Right cardiac atrium (tissue), 5 donors: ENCODE data around the gene GPRIN3. TPM values are rescaled to one million over a fixed set of nuclear protein-coding genes. Genes with fewer than 3 reads are reported as not detected.

ENCODE experiments used
- ATAC-seq, 2 donors: fragments of 200-7000 bp; cut with Tn5 transposase; one replicate each; pipeline versions ENCODE4 v1.8.0 to v1.9.1; 2020; ENCODE audit warnings: moderate library complexity in 2 of 2, mild to moderate bottlenecking in 1 of 2
- DNase-seq, 3 donors: peaks; one replicate each; pipeline ENCODE4 v3.0.0-alpha.2; 2020
- H3K27ac ChIP-seq: one replicate; pipeline ENCODE4 v1.5.1; 2013; ENCODE audit warnings: mild to moderate bottlenecking, low read length, control low read depth, moderate library complexity
- H3K27me3 ChIP-seq: one replicate; pipeline ENCODE4 v1.6.1; 2013; ENCODE audit not compliant: control insufficient read depth, insufficient read depth
- H3K4me1 ChIP-seq: one replicate; pipeline ENCODE4 v1.6.1; 2013; ENCODE audit warnings: low read length; ENCODE audit not compliant: control insufficient read depth, insufficient read depth
- H3K4me3 ChIP-seq: one replicate; pipeline ENCODE4 v1.5.1; 2013; ENCODE audit warnings: low read length, control low read depth
- H3K9me3 ChIP-seq: one replicate; pipeline ENCODE4 v1.6.1; 2013; ENCODE audit warnings: low read length; ENCODE audit not compliant: control insufficient read depth
- WGBS: extraction: QIAGEN DNeasy Blood & Tissue Kit; methylation state at CpG from one replicate; pipeline ENCODE4 v1.1.7; 2013; 5-methylcytosine and 5-hydroxymethylcytosine counted together
- intact Hi-C, 4 donors: fragments of 100-400 bp; cut with DNase I; formaldehyde crosslinking; loops; one replicate each; pipeline versions ENCODE4 v1.11.0 to v1.14.0; 2022 to 2023
- polyA plus RNA-seq: library from polyadenylated mRNA; stranded (reverse); fragments of 200-250 nt; gene quantifications from one replicate; pipeline ENCODE4 v1.2.3, GENCODE V29; 2013
- total RNA-seq, 4 donors: library from RNA; stranded (reverse); fragmentation: NEBNext Ultra II Directional; extraction: Animal tissue kit (Norgen Biotek cat#: 25700); gene quantifications; one replicate each; pipeline ENCODE4 v1.2.1, GENCODE V29; 2021
- donor health status: healthy with polysubstance abuse.
- donor health status: DM: no; HTN: yes; CAD: no.
- donor health status: DM: no; HTN: no; CAD: no.
- donor health status: DM: no; HTN: yes; CAD: no; lungs with severe emphysema.
- donor health status: DM: yes; HTN: yes; CAD: no.

The GPRIN3 gene
- total and polyA plus RNA-seq, 5 donors = 2.1 to 10.3 (median 8.3) TPM

DNA sequence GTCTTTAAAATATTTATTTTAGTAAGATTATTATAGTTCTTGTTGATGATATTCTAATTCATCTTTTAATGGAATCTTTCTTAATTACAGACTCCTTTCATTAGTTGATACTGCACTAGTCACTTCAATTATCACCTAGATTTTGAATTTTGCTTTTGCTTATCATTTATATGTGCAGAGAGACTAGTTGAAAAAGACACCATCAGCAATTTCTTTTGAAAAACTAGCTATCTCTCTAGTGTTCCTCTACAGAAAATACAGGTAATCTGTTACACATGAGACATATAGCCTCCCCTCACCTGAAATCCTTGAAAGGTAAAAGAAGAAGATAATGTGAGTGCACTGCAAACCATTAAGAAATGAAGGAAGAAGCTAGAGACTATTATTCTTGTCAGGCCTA lies 31.3 kb downstream of the GPRIN3 start:
- H3K27me3 ChIP-seq = no peaks in the 10 kb centered on the region
- no peak for ATAC-seq
- H3K9me3 ChIP-seq = no peaks in the 10 kb centered on the region
- intact Hi-C loops = no loop called here
- H3K27ac ChIP-seq = no peak overlapping the region
- no peak overlapping the region for H3K4me3 ChIP-seq
- no peak for DNase-seq
- H3K4me1 ChIP-seq = peaks cover 3% of the 10 kb centered on the region

DNA sequence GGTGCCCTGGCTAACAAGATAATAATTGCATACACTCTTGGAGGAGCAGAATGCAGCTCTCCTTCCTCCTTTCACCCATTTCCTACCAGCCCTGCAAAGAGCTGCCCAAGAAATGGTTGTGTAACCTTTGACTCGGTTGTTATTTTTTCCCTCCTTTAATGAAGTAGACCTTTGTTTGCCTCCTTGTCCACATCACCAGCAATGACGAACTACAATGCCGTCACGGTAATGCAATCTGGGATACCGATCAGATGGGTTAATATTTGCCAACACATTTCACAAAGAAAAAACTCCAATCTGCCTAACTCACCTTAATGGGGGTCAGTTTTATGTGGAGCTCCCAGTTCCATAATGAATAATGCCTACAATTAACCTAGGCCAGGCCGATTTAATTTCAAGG lies 32.0 kb downstream of the GPRIN3 start:
- no peak for ATAC-seq
- no peaks in the 10 kb centered on the region for H3K27me3 ChIP-seq
- H3K27ac ChIP-seq = no peak overlapping the region
- peaks cover 3% of the 10 kb centered on the region for H3K4me1 ChIP-seq
- no peak overlapping the region for H3K4me3 ChIP-seq
- H3K9me3 ChIP-seq = no peaks in the 10 kb centered on the region
- no peak for DNase-seq
- 81% methylated on average over 6 of the region's 6 CpGs for WGBS
- intact Hi-C loops = no loop called here

DNA sequence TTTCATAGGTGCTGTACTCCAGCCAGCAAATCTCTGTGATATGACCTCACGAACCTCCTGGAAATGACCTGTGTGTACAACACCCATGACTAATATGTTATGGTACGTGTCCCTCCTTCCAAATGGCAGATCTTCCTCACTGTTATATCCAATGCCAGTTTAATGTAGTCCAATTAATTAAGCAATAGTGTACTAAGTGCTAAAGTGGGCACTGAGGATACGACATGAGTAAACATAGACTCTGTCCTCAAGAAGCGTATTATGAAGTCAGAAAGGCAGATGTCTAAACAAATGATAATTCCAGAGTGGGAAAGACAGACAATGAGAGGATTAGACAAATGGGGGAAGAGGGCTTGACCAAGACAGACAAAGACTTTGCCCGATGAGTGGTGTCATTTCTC lies 33.9 kb downstream of the GPRIN3 start:
- DNase-seq (no peak), ATAC-seq (peak in 1 of 2 donors; percentile 52)
- Histone ChIP-seq H3K4me3 (no peak overlapping the region), H3K27me3 (no peaks in the 10 kb centered on the region), H3K4me1 (no peaks in the 10 kb centered on the region), H3K27ac (no peak overlapping the region), H3K9me3 (no peaks in the 10 kb centered on the region)
- intact Hi-C loops = no loop called here
- WGBS = 62% methylated on average over 5 of the region's 5 CpGs

DNA sequence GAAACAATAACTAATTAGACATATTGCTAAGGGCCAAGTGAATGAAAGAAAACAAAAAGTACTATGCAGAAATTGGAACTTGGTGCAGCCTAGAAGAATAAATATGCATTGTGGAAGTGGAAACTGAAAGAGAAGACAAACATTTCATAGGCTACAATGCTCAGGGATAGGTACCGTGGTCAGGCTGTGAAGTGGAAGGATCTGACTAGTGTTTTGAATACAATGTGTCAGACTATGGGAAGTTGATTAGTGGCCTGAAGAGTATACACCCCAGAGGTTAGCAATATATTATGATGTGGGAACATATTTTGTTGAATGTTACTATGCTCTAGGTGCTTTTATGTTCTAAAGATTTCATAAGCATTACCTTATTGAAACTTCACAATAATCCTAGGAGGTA lies 36.8 kb downstream of the GPRIN3 start:
- ATAC-seq = no peak
- intact Hi-C loops = no loop called here
- Histone ChIP-seq H3K4me3 (no peak overlapping the region), H3K27ac (no peak overlapping the region), H3K27me3 (no peaks in the 10 kb centered on the region), H3K9me3 (no peaks in the 10 kb centered on the region), H3K4me1 (peaks cover 1% of the 10 kb centered on the region)
- 89% methylated on average over 1 of the region's 1 CpG for WGBS
- no peak for DNase-seq

DNA sequence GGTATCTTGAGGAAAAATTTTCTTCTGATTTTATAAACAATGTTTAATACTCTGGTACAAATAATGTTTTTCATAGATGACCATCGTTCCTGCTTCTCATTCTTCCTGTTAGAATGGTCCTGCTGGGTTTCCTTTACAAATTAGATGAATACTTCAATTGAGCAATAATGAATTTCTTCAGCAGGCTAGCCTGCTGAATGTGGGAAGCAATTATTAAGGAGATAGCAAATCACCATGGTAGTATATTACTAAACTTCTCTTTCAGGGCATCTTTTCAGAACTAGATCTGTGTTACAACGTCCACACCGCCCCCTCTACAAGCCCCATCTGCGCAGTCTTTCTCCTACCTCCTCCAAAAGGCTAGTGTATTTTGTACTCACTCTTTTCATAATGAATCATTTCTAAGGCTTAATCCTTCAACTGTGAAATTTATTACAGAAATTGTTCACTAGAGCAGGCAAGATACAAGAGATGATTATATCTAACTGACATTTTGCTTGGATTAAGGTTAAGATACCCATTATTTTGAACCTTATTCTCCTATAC lies 38.4 kb downstream of the GPRIN3 start:
- Histone ChIP-seq H3K4me1 (peaks cover 2% of the 10 kb centered on the region), H3K27ac (no peak overlapping the region), H3K4me3 (no peak overlapping the region), H3K9me3 (no peaks in the 10 kb centered on the region), H3K27me3 (no peaks in the 10 kb centered on the region)
- WGBS = 73% methylated on average over 4 of the region's 4 CpGs
- ATAC-seq (no peak), DNase-seq (no peak)
- intact Hi-C loops = no loop called here

DNA sequence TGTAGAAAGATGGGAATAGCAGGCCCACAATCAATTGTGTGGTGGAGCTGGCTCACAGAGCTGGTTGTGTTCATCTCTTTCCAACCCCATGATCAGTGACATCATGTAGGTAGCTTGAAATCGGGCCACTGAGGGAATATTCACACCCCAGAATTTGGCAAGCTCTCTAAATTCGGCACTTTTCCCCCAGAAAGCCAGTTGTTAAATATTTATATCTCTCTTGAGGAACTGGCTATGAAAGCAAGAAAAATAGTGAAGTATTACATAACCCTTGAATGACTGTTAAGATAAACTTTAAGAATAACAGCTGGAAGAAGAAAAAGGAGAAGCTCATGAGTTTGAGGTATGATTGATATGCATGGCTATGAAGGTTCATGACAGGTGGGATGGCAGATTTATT lies 38.9 kb downstream of the GPRIN3 start:
- no peak overlapping the region for H3K4me3 ChIP-seq
- no peaks in the 10 kb centered on the region for H3K27me3 ChIP-seq
- DNase-seq (no peak), ATAC-seq (peak in 1 of 2 donors; percentile 49)
- intact Hi-C loops = no loop called here
- H3K27ac ChIP-seq = no peak overlapping the region
- peaks cover 3% of the 10 kb centered on the region for H3K4me1 ChIP-seq
- no peaks in the 10 kb centered on the region for H3K9me3 ChIP-seq
- 38% methylated on average over 2 of the region's 2 CpGs for WGBS

DNA sequence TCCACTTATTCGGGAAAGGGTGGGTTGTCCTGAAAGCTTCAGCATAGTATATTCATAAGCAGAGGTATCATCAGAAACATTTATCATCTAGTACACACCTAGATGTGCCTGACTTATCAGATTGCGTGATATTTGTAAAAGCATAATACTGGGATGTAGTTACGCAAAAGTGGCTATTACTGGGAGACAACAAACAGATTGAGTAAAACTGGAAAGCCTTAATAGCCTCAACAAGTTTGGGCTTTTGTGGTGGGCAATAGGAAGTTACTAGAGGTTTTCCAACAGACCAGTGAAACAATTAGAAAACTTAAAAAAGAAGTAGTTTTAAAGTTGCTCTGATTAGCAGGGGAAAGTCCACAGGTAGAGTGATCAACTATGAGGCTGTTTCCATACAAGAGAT lies 39.8 kb downstream of the GPRIN3 start:
- DNase-seq = no peak
- intact Hi-C loops = no loop called here
- H3K27me3 ChIP-seq = no peaks in the 10 kb centered on the region
- H3K27ac ChIP-seq = no peak overlapping the region
- no peak overlapping the region for H3K4me3 ChIP-seq
- ATAC-seq = no peak
- no peaks in the 10 kb centered on the region for H3K9me3 ChIP-seq
- 70% methylated on average over 3 of the region's 3 CpGs for WGBS
- peaks cover 3% of the 10 kb centered on the region for H3K4me1 ChIP-seq

DNA sequence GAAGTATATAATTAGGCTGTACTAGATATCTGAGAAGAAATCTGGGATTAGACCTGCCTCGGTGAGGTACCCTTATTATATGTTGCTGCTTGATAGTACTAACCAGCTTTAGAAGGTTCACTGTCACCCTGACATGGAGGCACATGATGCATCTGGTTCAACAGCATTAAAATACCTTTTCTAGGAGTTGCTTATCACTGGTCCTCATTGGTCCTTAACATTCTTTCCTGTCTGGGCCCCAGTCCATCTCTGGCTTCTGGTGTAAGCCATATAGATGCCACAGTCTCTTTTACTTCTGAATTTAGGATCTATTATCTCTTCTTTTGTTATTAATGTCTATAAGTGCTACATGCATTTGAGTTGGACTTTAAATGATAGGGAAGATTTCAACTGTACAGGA lies 40.2 kb downstream of the GPRIN3 start:
- Histone ChIP-seq H3K27ac (no peak overlapping the region), H3K9me3 (no peaks in the 10 kb centered on the region), H3K4me3 (no peak overlapping the region), H3K27me3 (no peaks in the 10 kb centered on the region), H3K4me1 (peaks cover 3% of the 10 kb centered on the region)
- 73% methylated on average over 1 of the region's 1 CpG for WGBS
- intact Hi-C loops = no loop called here
- ATAC-seq (peak; percentile 50 to 58), DNase-seq (no peak)

DNA sequence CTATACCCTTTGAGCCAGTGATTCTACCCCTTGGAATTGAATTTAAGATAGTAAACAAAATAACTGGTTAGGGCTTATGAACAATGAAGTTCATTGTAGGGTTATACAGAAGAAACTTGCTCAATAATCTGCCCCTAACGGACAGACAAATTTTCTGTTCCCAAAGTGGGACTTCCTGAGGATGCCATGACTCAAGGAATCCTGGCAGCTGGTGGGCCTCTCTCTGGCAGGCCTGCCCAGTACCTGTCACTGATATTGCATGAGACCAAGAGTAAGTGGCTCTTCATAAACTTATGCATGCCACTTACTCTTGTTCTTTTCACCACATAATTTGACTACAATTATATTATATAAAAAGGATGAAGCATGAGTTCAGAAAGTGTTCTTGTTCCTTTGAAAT lies 41.5 kb downstream of the GPRIN3 start:
- intact Hi-C loops = no loop called here
- Histone ChIP-seq H3K27me3 (no peaks in the 10 kb centered on the region), H3K27ac (no peak overlapping the region), H3K9me3 (no peaks in the 10 kb centered on the region), H3K4me3 (no peak overlapping the region), H3K4me1 (peaks cover 3% of the 10 kb centered on the region)
- 40% methylated on average over 1 of the region's 1 CpG for WGBS
- no peak for DNase-seq
- ATAC-seq = peak in 1 of 2 donors; percentile 41

DNA sequence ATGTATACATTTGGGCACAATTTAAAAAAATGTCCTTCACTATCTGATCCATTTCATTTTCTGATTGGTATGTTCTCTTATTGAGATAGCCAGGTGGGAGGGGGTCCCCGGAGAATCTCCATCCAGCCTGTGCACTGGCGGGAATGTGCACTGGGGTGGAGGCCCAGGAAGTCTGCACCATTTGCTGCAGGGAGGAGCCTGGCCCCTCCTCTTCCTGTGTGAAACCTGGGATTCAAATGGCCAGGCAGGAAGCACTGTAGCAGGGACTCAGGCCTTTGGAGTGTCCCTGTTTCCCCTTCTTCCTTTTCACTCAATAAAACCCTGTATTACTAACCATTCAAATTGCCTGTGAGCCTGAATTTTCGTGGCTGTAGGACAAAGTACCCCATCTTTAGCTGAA lies 44.3 kb downstream of the GPRIN3 start:
- no peak for ATAC-seq
- H3K4me3 ChIP-seq = no peak overlapping the region
- 90% methylated on average over 3 of the region's 3 CpGs for whole genome bisulfite sequencing
- H3K27me3 ChIP-seq = no peaks in the 10 kb centered on the region
- DNase-seq = no peak
- no peak overlapping the region for H3K27ac ChIP-seq
- intact Hi-C loops = no loop called here
- H3K9me3 ChIP-seq = no peaks in the 10 kb centered on the region
- H3K4me1 ChIP-seq = peaks cover 9% of the 10 kb centered on the region

DNA sequence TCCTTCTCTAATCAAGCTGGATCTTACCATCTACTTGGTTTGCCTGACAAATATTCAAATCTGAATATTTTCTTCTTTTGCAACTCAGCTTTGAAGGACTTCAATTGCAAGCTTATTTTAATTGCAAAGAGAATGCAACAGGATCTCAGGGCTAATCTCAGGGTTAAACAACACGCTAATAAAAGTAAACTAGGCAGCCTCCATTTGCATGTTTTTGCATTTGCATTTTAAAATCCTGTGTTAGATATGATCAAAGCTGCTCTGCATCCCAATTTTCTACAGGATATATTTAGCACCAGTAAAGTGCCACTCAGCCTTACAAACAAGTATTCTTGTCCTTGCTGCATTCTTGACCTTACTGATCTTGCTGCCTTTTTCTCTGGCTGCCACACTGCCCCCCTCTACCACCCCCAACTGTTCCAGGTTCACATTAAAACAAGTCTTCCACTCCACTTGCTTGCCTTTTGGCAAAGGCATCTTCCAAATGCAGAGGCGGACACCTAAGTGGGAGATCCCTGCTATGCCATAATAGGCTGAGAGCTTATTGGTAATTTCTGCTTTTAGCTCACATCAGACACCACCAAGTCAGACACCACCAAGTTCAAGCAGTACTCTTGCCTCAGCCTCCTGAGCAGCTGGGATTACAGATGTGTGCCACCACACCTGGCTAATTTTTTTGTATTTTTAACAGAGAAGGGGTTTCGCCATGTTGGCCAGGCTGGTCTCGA lies 48.1 kb downstream of the GPRIN3 start:
- no peaks in the 10 kb centered on the region for H3K27me3 ChIP-seq
- peaks cover 8% of the 10 kb centered on the region for H3K4me1 ChIP-seq
- ATAC-seq = no peak
- no peak for DNase-seq
- intact Hi-C loops = no loop called here
- H3K9me3 ChIP-seq = no peaks in the 10 kb centered on the region
- peak overlapping the region; percentile 71 for H3K27ac ChIP-seq
- no peak overlapping the region for H3K4me3 ChIP-seq
- WGBS = 83% methylated on average over 4 of the region's 4 CpGs

DNA sequence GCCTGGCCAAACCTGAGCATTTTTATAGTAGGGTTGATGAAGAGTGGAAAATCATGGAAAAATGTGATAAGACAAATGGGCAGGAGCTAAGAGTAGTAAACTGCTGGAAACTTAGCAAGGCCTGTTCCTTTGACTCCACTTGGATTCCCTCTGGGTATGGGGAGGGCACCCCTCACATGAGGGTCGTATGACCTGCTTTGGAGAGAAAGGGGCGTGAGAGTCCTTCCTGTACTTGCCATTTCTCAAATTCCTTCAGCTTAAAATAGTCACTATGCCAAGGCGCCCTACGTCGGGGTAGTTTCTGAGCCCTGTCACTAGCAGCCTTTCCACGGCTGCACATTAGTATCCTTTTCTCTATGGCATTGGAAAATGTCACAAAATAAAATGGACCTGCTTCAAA lies 49.1 kb downstream of the GPRIN3 start:
- no peaks in the 10 kb centered on the region for H3K9me3 ChIP-seq
- ATAC-seq (no peak), DNase-seq (no peak)
- peak overlapping the region; percentile 48 for H3K27ac ChIP-seq
- WGBS = 63% methylated on average over 6 of the region's 6 CpGs
- peaks cover 6% of the 10 kb centered on the region for H3K4me1 ChIP-seq
- intact Hi-C loops = no loop called here
- H3K27me3 ChIP-seq = no peaks in the 10 kb centered on the region
- H3K4me3 ChIP-seq = no peak overlapping the region
